SU-DHL-6 (cell line): ENCODE results near the gene GBF1.

Experiments used
- H2AFZ ChIP-seq: fragments of 200-600 bp; sonication (generic); 2 replicates; pipeline ENCODE4 v1.6.1; 2014; ENCODE audit warnings: low read depth, mild to moderate bottlenecking, moderate library complexity, mixed read lengths, antibody characterized with exemption, low read length; ENCODE audit not compliant: severe bottlenecking
- H3F3A ChIP-seq: fragments of 200-600 bp; shearing (Covaris generic); 2 replicates; pipeline ENCODE4 v1.6.0; 2016; ENCODE audit warnings: antibody characterized with exemption, mild to moderate bottlenecking; ENCODE audit not compliant: insufficient read depth
- H3K27ac ChIP-seq: fragments of 200-600 bp; sonication (generic); 2 replicates; pipeline ENCODE4 v1.5.1; 2016; ENCODE audit warnings: low read depth, mild to moderate bottlenecking, low read length, moderate library complexity, mixed read lengths
- H3K27me3 ChIP-seq: fragments of 200-600 bp; sonication (generic), shearing (Covaris generic); 2 replicates; pipeline ENCODE4 v1.6.0; 2014; ENCODE audit warnings: mild to moderate bottlenecking, low read length
- H3K36me3 ChIP-seq: fragments of 200-600 bp; sonication (generic); 2 replicates; pipeline ENCODE4 v1.6.1; 2014; ENCODE audit warnings: mild to moderate bottlenecking, low read length, mixed read lengths
- H3K4me2 ChIP-seq: fragments of 300-600, 200-600 bp; shearing (Covaris generic), sonication (generic); 2 replicates; pipeline ENCODE4 v1.6.0; 2014; ENCODE audit warnings: low read length, low read depth, mild to moderate bottlenecking; ENCODE audit not compliant: poor library complexity, severe bottlenecking
- H3K4me3 ChIP-seq: fragments of 200-600 bp; sonication (generic); 2 replicates; pipeline ENCODE4 v1.5.1; 2014; ENCODE audit warnings: antibody characterized with exemption, low read length, mild to moderate bottlenecking, mixed read lengths; ENCODE audit not compliant: insufficient read depth, poor library complexity, severe bottlenecking
- H3K79me2 ChIP-seq: fragments of 200-600 bp; sonication (generic); 2 replicates; pipeline ENCODE4 v1.6.1; 2014; ENCODE audit warnings: mild to moderate bottlenecking, low read length, moderate library complexity; ENCODE audit not compliant: insufficient read depth
- H3K9ac ChIP-seq: fragments of 200-600 bp; sonication (generic); 2 replicates; pipeline ENCODE4 v1.7.0; 2014; ENCODE audit warnings: mild to moderate bottlenecking, low read length
- H3K9me2 ChIP-seq: fragments of 200-600 bp; sonication (generic); replicated peaks from 2 replicates; pipeline ENCODE4 v1.6.1; 2014; ENCODE audit warnings: low read length; ENCODE audit not compliant: insufficient read depth
- H3K9me3 ChIP-seq: fragments of 200-600 bp; sonication (generic); 2 replicates; pipeline ENCODE4 v1.6.1; 2014; ENCODE audit warnings: low read length, mixed read lengths; ENCODE audit not compliant: insufficient read depth
- H4K20me1 ChIP-seq: fragments of 200-600 bp; sonication (generic); 2 replicates; pipeline ENCODE4 v1.6.1; 2014; ENCODE audit warnings: low read depth, mild to moderate bottlenecking, antibody characterized with exemption, low read length, moderate library complexity, mixed read lengths
- EZH2phosphoT487 ChIP-seq: fragments of 200-600 bp; sonication (generic), shearing (Covaris generic); conservative IDR thresholded peaks from 2 replicates; pipeline ENCODE4 v1.6.1; 2018; ENCODE audit warnings: mild to moderate bottlenecking, antibody characterized with exemption, low read length, moderate library complexity, mixed read lengths
- TF ChIP-seq, protein P1 (sequence below): fragments of 200-600 bp; sonication (generic); IDR thresholded peaks from one replicate; pipeline ENCODE4 v1.5.1; 2017; ENCODE audit warnings: antibody characterized with exemption, mild to moderate bottlenecking, low read length, moderate library complexity; ENCODE audit not compliant: insufficient read depth, poor library complexity, severe bottlenecking

Gene GBF1

DNA sequence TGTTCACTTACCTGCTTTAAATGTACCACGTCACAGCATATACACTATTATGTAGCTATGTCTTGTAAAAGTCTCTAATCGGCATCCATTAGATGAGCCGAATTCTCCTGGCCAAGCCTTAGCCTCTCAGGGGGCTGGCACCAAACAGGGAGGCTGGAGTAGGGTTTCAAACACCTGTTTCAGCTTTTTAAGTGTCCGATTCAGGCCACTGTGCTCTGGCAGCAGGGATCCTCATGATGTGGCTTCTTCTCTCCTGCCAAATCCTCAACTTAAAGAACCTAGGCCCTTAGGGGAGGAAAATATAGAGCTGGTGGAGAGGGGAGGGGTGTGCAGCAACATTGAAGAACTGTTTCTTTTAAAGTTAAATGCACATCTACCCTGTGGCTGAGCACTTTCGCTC is 81.7 kb downstream of the GBF1 start:
- Histone ChIP-seq H3K9me2 (no peaks in the 10 kb centered on the region), H3K27me3 (no peaks in the 10 kb centered on the region), H4K20me1 (no peaks in the 10 kb centered on the region; the same call in 1 of the 2 replicates), H2AFZ (no peak overlapping the region), H3K9me3 (no peaks in the 10 kb centered on the region), H3K4me3 (no peak overlapping the region), H3K9ac (no peak overlapping the region), H3K36me3 (no peaks in the 10 kb centered on the region), H3K4me2 (no peak overlapping the region), H3K79me2 (peaks cover 10% of the 10 kb centered on the region; the same call in 1 of the 2 replicates), H3F3A (no peaks in the 10 kb centered on the region), H3K27ac (no peak overlapping the region)
- no peak for TF ChIP-seq EZH2phosphoT487
- TF ChIP-seq, protein P1, sequence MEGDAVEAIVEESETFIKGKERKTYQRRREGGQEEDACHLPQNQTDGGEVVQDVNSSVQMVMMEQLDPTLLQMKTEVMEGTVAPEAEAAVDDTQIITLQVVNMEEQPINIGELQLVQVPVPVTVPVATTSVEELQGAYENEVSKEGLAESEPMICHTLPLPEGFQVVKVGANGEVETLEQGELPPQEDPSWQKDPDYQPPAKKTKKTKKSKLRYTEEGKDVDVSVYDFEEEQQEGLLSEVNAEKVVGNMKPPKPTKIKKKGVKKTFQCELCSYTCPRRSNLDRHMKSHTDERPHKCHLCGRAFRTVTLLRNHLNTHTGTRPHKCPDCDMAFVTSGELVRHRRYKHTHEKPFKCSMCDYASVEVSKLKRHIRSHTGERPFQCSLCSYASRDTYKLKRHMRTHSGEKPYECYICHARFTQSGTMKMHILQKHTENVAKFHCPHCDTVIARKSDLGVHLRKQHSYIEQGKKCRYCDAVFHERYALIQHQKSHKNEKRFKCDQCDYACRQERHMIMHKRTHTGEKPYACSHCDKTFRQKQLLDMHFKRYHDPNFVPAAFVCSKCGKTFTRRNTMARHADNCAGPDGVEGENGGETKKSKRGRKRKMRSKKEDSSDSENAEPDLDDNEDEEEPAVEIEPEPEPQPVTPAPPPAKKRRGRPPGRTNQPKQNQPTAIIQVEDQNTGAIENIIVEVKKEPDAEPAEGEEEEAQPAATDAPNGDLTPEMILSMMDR = no peak

DNA sequence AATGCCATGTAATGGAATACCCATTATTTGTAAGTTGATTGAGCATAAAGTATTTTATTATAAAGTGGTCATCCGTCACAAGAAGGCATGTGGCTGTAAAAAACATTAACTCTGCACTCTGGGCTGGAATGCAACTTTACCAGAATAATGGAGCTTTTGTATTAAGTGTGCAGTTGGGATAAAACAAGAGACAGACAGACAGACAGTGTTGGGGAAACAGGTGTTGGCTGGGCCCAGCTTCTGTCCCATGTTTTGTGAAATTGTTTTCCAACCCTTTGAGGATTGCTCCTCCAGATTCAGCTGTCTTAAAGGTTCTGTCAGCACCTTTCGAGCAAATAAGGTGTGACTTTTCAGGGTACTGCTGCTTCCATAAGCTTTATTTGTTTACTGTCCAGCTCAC is 82.3 kb downstream of the GBF1 start:
- Histone ChIP-seq H3K36me3 (no peaks in the 10 kb centered on the region), H3K4me2 (no peak overlapping the region), H2AFZ (no peak overlapping the region), H3K9me3 (no peaks in the 10 kb centered on the region), H3F3A (no peaks in the 10 kb centered on the region), H3K9ac (no peak overlapping the region), H3K9me2 (no peaks in the 10 kb centered on the region), H3K27me3 (no peaks in the 10 kb centered on the region), H4K20me1 (no peaks in the 10 kb centered on the region; the same call in 1 of the 2 replicates), H3K4me3 (no peak overlapping the region), H3K79me2 (peaks cover 10% of the 10 kb centered on the region; the same call in 1 of the 2 replicates), H3K27ac (no peak overlapping the region)
- TF ChIP-seq EZH2phosphoT487 = no peak
- TF ChIP-seq, protein P1 = no peak

DNA sequence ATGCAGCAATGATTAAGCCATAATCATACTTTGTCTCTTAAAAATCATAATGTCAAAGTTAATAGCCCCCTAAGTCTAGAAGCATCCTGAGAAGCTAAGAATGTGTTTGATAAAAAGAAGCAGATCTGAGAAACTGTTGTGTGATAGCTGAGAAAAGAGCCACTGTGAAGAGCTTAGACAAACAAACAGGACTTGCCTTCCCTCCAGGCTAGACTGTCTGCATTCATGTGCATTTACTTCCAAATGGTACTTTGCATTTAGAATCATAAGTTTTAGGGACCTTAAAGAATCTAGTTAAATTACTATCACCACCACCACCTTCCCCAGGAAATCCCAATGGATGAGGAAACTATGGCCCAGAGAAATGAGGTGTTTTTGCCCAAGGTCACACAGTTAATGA is 87.4 kb downstream of the GBF1 start:
- TF ChIP-seq EZH2phosphoT487 = no peak
- TF ChIP-seq, protein P1 = no peak
- Histone ChIP-seq H4K20me1 (no peaks in the 10 kb centered on the region; the same call in 1 of the 2 replicates), H3K27me3 (no peaks in the 10 kb centered on the region), H3K27ac (no peak overlapping the region), H3K79me2 (no peaks in the 10 kb centered on the region; the same call in 1 of the 2 replicates), H3K4me3 (no peak overlapping the region), H3K9me3 (no peaks in the 10 kb centered on the region), H3K4me2 (no peak overlapping the region), H3K9ac (no peak overlapping the region), H2AFZ (no peak overlapping the region), H3F3A (no peaks in the 10 kb centered on the region; the same call in 1 of the 2 replicates), H3K36me3 (no peaks in the 10 kb centered on the region), H3K9me2 (no peaks in the 10 kb centered on the region)

DNA sequence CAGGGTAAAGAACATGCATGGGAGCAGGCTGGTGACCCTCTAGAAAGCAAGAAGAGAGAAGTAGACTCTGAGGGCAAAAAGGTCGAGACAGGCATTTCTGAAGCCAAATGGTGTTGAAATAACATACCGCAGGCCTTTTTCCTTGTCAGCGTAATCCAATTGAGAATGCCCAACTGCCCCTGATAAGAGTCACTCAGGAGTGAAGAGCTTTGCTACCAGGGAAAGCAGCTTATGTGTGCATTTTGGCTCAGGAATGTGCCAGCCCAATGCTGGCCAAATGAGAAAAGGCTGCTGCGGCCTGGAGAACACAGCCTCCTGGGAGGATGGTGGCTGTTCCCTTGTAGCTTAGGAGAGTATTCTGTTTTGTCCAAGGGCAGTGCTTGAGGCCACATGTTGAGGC is 88.8 kb downstream of the GBF1 start:
- Histone ChIP-seq H3K9ac (no peak overlapping the region), H3K36me3 (no peaks in the 10 kb centered on the region), H3K9me3 (no peaks in the 10 kb centered on the region), H3K4me2 (no peak overlapping the region), H3K27ac (no peak overlapping the region), H3K27me3 (no peaks in the 10 kb centered on the region), H4K20me1 (no peaks in the 10 kb centered on the region), H3K79me2 (no peaks in the 10 kb centered on the region; the same call in 1 of the 2 replicates), H3K9me2 (no peaks in the 10 kb centered on the region), H3K4me3 (no peak overlapping the region), H2AFZ (no peak overlapping the region), H3F3A (no peaks in the 10 kb centered on the region; the same call in 1 of the 2 replicates)
- TF ChIP-seq, protein P1 = no peak
- no peak for TF ChIP-seq EZH2phosphoT487
